Posterior cingulate gyrus (tissue), 11 donors: ENCODE data around the gene UXS1.

Experiments
- DNase-seq, 10 donors: peaks; one replicate each; pipeline versions ENCODE4 v3.0.0 to v3.0.0-alpha.2; 2020 to 2021; ENCODE audit warnings: mixed read lengths in 3 of 10
- intact Hi-C: fragments of 100-400 bp; cut with DNase I; formaldehyde crosslinking; loops from one replicate; pipeline ENCODE4 v1.15.1; 2023

Gene UXS1

DNA sequence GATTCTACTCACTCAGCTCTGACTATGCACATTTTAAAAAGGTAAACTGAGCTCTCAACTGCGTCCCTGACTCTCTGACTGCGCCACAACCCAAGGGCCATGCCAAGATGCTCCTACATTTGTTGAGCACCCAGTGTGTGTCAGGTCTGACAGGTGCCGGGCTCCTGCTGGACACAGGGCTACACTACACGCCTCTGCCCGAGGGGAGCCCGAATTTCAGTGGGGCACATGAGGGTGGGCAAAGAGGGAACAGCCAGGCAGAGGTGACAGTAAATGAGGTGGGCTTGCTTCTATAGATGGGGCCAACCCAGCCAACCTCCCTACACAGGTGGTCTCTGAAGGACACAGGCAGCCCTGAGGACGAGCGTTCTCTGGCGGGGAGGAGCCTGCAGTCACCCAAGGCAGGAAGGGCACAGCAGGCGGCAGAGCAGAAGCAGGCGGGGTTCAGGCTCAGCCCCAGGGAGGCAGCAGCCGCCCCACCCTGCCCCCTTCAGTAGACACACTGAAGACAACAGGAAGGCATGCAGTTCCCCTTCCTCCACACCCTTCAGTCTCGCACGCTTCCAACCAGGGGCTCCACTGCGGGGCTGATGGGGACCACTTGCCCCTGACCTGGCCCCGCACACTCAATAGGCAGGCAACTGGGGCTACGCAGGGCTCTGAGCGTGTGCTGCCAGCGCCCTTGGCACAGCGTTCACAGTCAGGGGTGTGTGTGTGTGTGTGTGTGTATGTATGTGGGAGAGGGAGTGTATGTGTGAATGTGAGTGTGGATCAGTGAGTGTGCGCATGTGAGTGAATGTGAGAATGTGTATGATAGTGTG, 98.4 kb downstream of the UXS1 start:
- intact Hi-C loops: loop anchor here (10.0 kb wide), 1 partner anchor 521 kb away; no protein-coding TSS in a partner anchor

DNA sequence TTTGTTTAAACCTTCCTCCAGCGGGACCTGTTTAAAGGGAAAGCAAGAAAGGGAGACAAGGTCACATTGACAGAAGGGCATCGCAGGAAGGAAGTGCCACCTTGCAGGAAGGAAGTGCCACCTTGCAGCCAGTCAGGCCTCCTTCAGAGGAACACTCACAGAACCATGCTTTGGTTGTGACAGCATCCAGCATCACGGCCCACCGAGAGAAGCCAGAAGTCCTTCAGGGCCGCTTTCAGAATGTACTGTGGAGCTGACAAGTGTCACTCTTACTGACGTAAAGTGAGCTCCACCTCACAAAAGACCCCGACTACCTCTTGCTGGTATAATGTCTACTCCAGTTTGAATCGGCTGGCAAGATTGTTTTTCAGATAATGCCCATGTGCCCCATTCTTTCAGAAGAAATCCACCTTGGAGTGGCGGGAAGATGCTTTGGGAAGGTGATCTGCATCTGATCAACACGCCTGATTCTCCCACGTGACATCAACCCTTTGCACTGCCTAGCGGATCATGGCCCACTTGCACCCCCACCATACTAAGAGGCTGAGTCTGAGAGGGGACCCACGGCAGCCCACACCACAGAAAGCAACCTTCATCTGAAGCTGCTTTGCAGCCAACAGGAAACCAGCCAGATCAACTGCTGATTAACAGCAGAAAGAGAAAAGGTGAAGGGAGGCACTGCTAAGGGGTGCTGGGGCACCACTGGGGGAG, 99.8 kb downstream of the UXS1 start:
- intact Hi-C loops: loop anchor here (10.0 kb wide), 1 partner anchor 519 kb away; no protein-coding TSS in a partner anchor
- DNase-seq: no peak

More for the DNA sequence above, 98.4 kb downstream of the UXS1 start:
- DNase-seq: peak in 1 of 10 donors; percentile 63

DNA sequence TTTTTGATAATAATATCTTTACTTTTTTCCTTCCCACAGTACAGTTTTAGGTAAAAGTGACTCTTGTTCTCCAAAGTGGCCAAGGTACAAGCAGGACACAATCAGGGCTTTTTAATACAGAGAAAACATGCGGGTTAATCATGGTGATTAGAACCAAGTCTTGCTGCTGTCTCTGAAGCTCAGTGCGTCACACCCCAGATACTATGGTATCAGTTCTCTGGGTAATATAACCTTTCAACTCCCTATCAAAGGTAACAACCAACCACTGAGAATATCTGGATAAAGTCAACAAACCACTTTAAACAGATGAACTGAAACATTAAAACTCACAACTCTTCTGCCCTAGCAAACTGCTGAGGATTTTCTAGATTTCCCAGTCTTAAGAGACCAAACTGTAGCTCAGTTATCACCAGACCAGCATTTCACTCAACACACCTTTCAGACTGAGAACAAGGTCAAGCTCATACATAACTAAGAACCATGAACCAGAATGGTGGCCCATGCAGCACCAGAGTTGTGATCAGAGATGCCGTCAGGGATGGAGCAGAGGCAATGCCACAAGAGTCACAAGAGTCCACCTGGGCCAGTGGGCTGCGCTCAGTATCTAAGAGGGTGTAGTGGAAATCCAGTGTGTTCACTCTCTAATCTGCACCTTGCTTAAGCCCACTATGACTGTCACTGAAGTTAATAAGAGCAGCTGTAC, 103.0 kb downstream of the UXS1 start:
- no peak for DNase-seq
- intact Hi-C loops: loop anchor here (10.0 kb wide), 1 partner anchor 516 kb away; no protein-coding TSS in a partner anchor

DNA sequence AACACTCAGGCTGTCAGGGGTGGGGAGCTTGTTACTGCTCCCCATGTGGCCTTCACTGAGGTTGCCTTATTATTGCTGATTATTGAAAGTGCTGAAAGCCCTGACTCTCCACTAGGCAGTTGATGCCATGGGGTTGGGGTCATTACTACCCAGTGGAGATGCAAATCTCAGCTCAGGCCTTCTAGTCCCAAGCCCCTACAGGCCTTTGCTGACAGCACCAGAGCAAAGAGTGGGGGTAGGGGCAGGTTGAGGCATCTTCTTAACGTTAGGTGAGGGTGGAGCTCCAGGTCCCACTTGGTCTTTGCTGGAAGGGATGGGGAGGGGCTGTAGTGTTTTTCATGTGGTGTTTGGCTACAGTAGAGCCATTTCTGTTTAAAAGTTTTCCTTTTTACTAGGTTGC, 104.5 kb downstream of the UXS1 start:
- intact Hi-C loops: loop anchor here (10.0 kb wide), 1 partner anchor 515 kb away; no protein-coding TSS in a partner anchor
- DNase-seq: no peak

DNA sequence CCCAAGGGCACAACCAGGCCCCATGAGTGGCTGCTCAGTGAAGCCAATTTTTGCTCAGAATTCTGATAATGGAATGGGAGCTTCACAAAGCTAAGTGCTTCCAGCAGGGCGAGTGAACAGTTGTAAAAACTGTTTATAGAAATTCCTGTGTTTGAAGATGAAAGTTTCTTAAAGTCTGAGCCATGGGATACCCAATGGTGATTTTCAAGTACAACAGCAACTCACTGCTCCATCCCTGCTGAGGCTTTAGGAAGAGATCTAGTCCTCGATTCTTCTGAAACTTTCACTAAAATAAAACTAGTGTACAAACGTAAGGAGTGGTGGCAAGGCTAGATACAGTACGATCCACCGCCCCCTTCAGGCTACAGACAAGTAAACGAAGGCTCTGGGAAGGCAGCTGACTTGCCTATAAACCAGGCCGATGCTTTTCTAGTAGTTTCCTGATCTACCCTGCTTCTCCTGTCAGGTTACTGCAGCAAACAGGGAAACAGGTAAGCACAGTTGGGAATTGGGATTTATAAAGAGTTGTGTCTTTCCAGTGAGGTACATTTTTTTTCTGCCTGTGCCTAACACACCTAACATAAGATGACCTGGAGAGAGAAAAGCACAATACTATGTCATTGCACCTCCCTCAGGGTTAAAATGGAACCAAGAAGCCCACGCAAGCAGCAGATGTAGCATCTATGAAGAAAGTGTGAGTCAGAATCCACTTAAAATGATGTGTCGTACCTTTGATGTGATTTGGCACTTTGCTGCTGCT, 108.7 kb downstream of the UXS1 start:
- intact Hi-C loops: no loop called here
- peak in 1 of 10 donors; percentile 28 for DNase-seq

DNA sequence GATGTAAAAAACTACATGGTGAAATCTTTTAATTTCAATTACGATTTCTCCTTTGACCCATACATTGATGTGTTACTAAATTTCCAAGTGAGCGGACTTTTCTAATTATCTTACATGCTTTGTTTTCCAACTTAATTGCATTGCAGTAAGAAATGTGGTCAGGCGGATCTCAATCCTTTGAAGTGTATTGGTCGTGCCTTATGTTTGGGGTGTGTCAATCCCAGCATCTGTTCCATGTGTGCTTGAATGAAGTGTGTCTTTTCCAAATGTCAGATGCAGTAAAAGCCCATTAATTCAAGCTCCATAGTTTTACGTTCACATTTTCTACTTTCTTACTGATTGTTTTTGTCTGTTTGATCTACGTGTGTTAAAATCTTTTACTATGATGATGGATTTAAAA, 113.1 kb downstream of the UXS1 start:
- intact Hi-C loops: no loop called here

DNA sequence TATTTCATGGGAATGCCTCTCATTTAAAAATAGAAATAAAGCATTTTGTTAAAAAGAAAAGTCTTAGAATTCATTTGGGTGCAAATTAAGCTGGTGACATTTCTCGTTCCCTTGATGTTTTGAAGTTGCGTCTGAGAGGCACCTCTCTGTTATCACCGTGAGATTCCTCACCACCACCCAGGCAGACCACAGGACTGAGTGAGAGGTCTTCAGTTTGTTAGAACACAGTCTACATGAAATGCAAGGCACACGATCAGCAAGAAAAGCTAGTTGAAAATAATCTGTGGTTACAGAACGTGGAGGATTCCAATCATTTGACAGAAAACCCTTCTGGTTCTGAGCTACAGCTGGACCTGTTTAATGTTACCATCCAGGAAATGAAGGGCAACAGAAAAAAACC, 116.0 kb downstream of the UXS1 start:
- DNase-seq: no peak
- intact Hi-C loops: no loop called here

More for the DNA sequence above, 113.1 kb downstream of the UXS1 start:
- no peak for DNase-seq

DNA sequence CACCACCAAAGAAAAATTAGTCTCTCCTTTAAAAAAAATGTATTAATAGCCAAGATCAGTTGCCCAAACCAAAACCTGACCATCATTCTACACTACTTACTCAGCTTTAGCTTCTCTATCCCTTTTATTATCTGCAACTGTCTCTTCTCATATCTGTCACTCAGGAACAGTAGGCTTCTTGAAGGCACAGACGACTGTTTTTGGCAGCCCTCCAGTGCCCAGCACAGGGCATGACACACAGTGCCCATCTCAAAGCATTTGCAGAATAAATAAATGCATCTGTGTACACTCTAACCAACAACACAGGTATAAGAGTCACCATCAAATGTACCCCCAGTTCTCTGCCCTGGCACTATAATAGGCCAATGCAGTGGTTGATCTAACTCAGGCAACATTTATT, 117.2 kb downstream of the UXS1 start:
- peak in 1 of 10 donors; percentile 54 for DNase-seq
- intact Hi-C loops: no loop called here

DNA sequence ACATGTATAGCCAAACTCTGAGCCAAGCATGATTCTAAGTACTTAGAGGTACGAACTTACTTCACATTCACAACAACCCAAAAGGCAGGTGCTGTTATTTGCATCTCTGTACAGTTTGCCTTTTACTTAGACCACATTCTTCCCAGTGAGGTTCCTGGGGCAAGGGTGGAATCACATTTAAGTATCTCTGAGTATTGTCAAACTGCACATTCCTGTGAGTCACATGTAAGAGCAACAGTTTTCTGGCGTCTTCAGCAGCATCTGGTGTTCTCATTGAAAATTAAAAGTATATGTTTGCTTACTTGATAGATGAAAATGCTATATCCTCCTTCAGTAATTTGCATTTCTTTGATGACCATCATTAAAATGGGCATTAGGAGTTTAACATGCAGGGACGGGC, 119.1 kb downstream of the UXS1 start:
- intact Hi-C loops: no loop called here
- DNase-seq: no peak

DNA sequence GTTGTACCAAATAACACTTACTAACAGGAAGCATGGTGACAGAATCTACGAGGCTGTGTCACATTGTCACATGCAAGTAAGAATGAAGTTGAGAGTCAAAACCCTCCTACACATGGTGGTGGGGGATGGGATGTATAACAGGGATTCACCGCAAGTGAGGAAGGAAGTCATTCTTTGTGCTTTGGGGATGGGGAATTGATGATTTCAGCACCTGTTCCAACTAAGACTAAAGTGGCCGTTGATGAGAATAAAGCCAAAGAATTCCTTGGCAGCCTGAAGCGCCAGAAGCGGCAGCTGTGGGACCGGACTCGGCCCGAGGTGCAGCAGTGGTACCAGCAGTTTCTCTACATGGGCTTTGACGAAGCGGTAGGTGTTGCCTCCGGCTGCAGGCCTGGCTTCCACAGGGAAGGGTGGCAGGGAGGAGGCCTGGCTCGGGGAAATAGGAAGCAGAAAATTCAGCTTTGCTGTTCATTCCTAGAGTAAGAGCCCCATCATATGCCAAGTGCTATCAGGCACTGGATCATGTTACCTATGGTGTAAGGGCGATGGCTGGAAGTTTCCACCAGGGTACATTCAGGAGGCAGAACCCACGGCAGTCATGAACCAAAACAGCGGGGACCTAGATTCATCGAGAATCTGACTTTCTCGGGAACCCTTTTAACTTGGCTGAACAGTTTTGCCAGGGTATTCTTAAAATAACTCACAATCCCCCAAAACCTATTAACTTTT, 120.3 kb downstream of the UXS1 start:
- intact Hi-C loops: no loop called here

DNA sequence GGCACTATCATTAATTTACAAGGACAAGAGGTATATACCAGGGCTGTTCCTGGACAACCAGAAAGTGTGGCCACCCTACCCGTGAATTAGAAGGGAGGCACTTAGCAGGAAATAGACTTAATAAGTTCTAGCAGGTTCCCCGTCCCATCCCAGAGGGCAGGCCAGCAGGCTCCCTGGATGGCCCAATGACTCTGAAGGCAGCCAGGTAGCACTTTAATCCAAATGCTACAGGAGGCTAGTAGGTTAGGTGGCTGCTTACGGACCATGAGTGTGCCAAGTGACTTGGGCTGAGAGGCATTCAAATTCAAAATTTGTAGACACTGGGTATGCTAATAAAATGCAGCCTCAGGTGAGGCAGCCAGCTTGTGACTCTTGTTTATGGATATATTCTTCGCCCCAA, 123.9 kb downstream of the UXS1 start:
- DNase-seq: no peak
- intact Hi-C loops: no loop called here

More for the DNA sequence above, 120.3 kb downstream of the UXS1 start:
- no peak for DNase-seq

DNA sequence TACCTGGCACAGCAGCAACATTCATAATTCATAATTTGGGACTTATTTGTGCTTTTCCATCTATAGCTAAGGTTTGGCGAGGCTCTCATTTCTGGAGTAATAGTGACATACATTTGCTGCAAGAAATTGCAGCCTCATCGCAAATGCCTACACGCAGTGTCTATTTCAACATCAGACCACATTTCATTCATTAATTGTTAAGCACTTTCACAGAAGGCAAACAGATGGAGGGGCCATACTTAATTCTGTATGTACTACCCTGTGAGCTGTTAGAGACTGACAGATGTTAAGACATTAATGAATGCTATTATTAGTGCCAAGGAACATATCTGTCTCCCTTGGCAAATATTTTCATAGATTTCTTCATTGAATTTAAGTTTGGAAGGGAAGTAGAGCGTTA, 125.7 kb downstream of the UXS1 start:
- intact Hi-C loops: no loop called here
- no peak for DNase-seq

DNA sequence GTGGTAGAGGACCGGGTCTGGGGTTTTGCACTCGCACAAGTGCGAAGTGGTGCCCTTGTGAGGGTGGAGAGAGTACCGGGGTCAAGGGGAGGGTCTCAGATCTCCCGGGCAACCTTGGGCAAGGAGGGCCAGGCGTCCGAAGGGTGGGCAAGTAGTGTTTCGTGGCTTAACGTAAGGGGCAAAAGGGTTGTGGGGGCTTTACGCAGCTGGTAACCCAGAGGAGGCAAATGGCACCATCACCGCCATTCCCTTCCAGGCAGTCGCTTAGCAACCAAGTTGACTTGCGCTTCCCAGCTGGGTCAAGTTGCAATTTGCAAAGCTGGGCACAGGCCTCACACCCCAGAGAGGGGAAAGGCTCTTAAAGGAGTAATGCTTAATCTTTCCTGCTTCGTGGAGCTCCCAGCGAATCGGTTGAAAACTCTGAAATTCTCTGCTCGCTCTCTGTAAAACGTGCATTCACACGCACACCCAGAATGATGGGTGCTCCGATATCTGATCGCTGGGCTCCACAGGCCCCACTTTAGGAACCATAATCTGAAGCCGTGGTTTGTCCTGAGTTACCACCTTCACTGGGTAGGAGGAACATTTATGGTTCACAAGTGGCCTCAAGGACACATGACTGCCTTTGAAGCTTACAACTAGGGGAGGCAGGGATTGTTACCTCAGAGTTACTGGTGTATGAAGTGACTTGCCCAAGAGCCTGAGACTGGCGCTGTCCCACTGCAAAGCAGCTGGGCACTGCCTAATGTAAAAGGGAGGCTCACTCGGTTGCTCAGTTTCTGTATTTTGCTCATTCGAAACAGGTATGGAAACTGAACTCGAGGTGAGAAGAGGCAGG, 127.9 kb downstream of the UXS1 start:
- peak in 3 of 10 donors; percentile 20 to 77 (median 74) for DNase-seq
- intact Hi-C loops: no loop called here

DNA sequence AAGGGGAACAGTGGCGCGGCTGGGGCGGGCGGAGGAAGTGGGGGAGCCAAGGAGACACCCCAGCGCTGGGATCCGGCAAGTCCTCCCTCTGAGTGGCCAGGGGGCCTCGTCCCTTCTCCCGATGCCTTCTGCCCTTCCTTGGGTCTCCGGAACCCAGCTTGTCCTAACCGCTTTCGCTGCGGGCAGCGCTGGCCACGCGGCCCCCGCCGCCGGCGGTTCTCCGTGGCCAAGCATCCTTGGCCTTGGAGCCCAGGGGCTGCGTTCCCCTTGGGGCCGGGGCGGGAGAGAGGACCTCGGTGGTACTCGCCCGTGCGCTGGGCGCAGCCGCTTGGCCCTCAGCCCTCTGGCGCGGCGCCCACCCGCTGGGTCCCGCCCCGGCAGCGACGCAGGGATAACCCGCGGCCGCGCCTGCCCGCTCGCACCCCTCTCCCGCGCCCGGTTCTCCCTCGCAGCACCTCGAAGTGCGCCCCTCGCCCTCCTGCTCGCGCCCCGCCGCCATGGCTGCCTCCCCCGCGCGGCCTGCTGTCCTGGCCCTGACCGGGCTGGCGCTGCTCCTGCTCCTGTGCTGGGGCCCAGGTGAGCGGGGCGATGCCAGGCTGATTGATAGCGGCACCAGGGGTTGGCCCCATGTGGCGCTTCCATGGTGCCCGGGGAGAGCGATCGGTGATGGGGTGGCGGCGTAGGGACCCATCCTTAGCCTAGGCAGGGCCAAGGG, 128.7 kb downstream of the UXS1 start:
- intact Hi-C loops: no loop called here

DNA sequence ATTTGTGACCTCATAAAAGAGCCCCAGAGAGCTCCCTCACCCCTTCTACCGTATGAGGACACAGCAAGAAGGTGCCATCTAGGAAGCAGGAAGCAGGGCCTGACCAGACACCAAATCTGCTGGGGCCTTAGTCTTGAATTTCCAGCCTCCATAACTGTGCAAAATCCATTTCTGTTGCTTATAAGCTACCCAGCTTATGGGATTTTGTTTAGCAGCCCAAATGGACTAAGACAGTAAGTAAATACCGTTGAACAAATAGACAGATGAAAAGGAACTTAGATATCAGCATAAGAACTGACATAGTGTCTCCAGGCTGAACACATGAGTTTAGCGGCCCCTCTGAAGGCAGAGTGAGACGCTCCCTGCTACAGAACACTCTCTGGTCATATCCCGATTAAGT, 130.9 kb downstream of the UXS1 start:
- DNase-seq: no peak

More for the DNA sequence above, 128.7 kb downstream of the UXS1 start:
- peak in 3 of 10 donors; percentile 8 to 81 (median 74) for DNase-seq

DNA sequence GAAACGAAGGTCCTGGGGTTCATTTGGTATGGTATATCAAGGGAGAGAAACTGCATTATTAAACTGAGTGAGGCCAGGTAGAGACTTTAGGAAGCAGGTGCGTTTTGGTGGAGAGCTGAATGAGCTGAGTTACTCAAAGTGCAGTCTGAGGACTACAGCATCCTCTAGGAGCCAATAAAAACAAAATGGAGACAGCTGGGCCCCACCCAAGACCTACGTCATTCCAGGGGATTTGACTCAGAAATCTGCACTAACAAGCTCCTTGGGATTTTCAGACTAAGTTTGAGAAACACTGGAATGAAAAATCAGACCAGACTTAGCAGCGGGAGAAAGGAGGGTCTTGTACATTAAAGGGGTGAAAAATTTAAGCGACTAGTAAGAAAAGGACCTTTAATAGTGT, 131.5 kb downstream of the UXS1 start:
- intact Hi-C loops: no loop called here
- no peak for DNase-seq

More for the DNA sequence above, 130.9 kb downstream of the UXS1 start:
- intact Hi-C loops: no loop called here

DNA sequence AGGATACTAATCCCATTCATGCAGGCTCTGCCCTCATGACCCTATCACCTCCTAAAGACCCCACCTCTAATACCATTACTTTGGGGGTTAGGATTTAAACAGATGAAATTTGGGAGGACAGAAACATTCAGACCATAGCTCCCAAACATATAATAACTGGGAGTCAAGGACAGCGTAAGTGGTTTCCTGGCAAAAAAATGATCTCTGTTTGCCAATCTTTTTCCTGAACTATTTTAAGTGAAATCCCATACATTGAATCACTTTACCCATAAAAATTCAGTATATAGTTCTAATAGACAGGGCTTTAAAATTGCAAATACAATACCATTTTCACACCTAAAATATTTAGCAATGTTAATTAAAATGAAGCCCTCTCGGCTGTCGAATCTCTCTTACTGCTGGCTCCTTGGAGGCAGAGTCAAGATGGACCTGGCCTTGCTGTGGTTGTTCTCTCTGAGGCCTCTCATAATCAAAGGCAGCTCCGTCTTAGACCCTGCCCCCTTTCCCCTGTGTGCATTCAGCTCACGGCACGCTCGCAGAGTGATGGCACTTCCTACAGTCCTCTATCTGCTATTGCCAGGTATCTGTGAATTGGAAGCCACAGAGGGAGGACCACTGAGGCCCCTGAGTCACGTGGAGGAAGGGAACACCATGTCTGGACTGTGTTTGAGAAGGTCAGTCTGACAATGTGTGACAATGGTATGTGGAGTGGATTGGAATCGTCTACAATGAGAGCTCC, 132.3 kb downstream of the UXS1 start:
- intact Hi-C loops: no loop called here
- no peak for DNase-seq
